ENCODE measurements around the gene SMPD4. TPM values are rescaled to one million over a fixed set of nuclear protein-coding genes. Genes with fewer than 3 reads are reported as not detected.
A peak's percentile ranks its signal among the peaks of the same experiment; 100 is the strongest.
"Not testable (repeated sequence)": the region's sequence is repeated elsewhere in the genome, so short reads cannot be mapped to it uniquely, and the experiment has no call there.

SMPD4 gene
- total RNA-seq, 2 experiments from 2014 or later: 56.5 to 58.2 TPM

GRCh38 chr2:130196052-130196451, 14.7 kb upstream of the SMPD4 start:
- Mint-ChIP-seq H3K36me3 (ENCODE audit: low read depth) (peaks cover 11% of the 10 kb centered on the region), H3K4me1 (peaks cover 11% of the 10 kb centered on the region)
- CTCF ChIA-PET, H3K4me3 Mint-ChIP-seq, H3K27me3 Mint-ChIP-seq, DNase-seq, POLR2A ChIA-PET, H3K27ac Mint-ChIP-seq, H3K9me3 Mint-ChIP-seq: not testable (repeated sequence)

- H3K27ac Mint-ChIP-seq, H3K27me3 Mint-ChIP-seq, H3K9me3 Mint-ChIP-seq, POLR2A ChIA-PET, CTCF ChIA-PET, DNase-seq, H3K4me3 Mint-ChIP-seq: not testable (repeated sequence)
- H3K36me3 Mint-ChIP-seq (ENCODE audit: low read depth): peaks cover 15% of the 10 kb centered on the region
- H3K4me1 Mint-ChIP-seq: peaks cover 14% of the 10 kb centered on the region
Observed at GRCh38 chr2:130195089-130195635, 13.8 kb upstream of the SMPD4 start.

- Mint-ChIP-seq H3K36me3 (ENCODE audit: low read depth) (peaks cover 15% of the 10 kb centered on the region), H3K4me1 (peaks cover 14% of the 10 kb centered on the region)
- POLR2A ChIA-PET, H3K27ac Mint-ChIP-seq, H3K27me3 Mint-ChIP-seq, DNase-seq, H3K4me3 Mint-ChIP-seq, CTCF ChIA-PET, H3K9me3 Mint-ChIP-seq: not testable (repeated sequence)
Observed at GRCh38 chr2:130193824-130194223, 12.4 kb upstream of the SMPD4 start.

GRCh38 chr2:130192451-130192850, 11.0 kb upstream of the SMPD4 start:
- H3K4me1 Mint-ChIP-seq: peaks cover 14% of the 10 kb centered on the region
- peaks cover 15% of the 10 kb centered on the region for H3K36me3 Mint-ChIP-seq (ENCODE audit: low read depth)
- H3K9me3 Mint-ChIP-seq, H3K27ac Mint-ChIP-seq, H3K4me3 Mint-ChIP-seq, H3K27me3 Mint-ChIP-seq, CTCF ChIA-PET, DNase-seq: not testable (repeated sequence)
- POLR2A ChIA-PET: interaction anchor here (1.1 kb wide), 1 partner anchor 10 kb away, joined by 4 read pairs; the partner anchor contains the start of gene MZT2B

- POLR2A ChIA-PET: not testable (repeated sequence)
Observed at GRCh38 chr2:130191319-130191718, 9.9 kb upstream of the SMPD4 start.

GRCh38 chr2:130190237-130190636, 8.8 kb upstream of the SMPD4 start:
- H3K27ac Mint-ChIP-seq: no peak overlapping the region
- no peak for DNase-seq
- H3K4me3 Mint-ChIP-seq: no peak overlapping the region
- ChIA-PET POLR2A (no interaction called here), CTCF (no interaction called here)
- peaks cover 21% of the 10 kb centered on the region for H3K4me1 Mint-ChIP-seq
- peaks cover 19% of the 10 kb centered on the region for H3K36me3 Mint-ChIP-seq (ENCODE audit: low read depth)
- no peaks in the 10 kb centered on the region for H3K27me3 Mint-ChIP-seq
- H3K9me3 Mint-ChIP-seq: no peaks in the 10 kb centered on the region

More at GRCh38 chr2:130191319-130191718, 9.9 kb upstream of the SMPD4 start:
- H3K27me3 Mint-ChIP-seq, H3K9me3 Mint-ChIP-seq, H3K27ac Mint-ChIP-seq, DNase-seq, CTCF ChIA-PET, H3K4me3 Mint-ChIP-seq: not testable (repeated sequence)
- Mint-ChIP-seq H3K36me3 (ENCODE audit: low read depth) (peaks cover 17% of the 10 kb centered on the region), H3K4me1 (peaks cover 14% of the 10 kb centered on the region)

- H3K27me3 Mint-ChIP-seq, POLR2A ChIA-PET, CTCF ChIA-PET, H3K4me3 Mint-ChIP-seq, DNase-seq, H3K27ac Mint-ChIP-seq, H3K9me3 Mint-ChIP-seq: not testable (repeated sequence)
- peaks cover 19% of the 10 kb centered on the region for H3K36me3 Mint-ChIP-seq (ENCODE audit: low read depth)
- H3K4me1 Mint-ChIP-seq: peaks cover 27% of the 10 kb centered on the region
Observed at GRCh38 chr2:130188958-130189357, 7.6 kb upstream of the SMPD4 start.

GRCh38 chr2:130187859-130188792, 6.7 kb upstream of the SMPD4 start:
- POLR2A ChIA-PET, CTCF ChIA-PET, H3K9me3 Mint-ChIP-seq, DNase-seq, H3K27ac Mint-ChIP-seq, H3K4me3 Mint-ChIP-seq, H3K27me3 Mint-ChIP-seq: not testable (repeated sequence)
- H3K36me3 Mint-ChIP-seq (ENCODE audit: low read depth): peaks cover 23% of the 10 kb centered on the region
- H3K4me1 Mint-ChIP-seq: peaks cover 34% of the 10 kb centered on the region

- Mint-ChIP-seq H3K4me3 (no peak overlapping the region), H3K4me1 (peaks cover 34% of the 10 kb centered on the region), H3K27me3 (no peaks in the 10 kb centered on the region), H3K36me3 (ENCODE audit: low read depth) (peaks cover 20% of the 10 kb centered on the region), H3K27ac (no peak overlapping the region), H3K9me3 (no peaks in the 10 kb centered on the region)
- no peak for DNase-seq
- CTCF ChIA-PET: no interaction called here
- POLR2A ChIA-PET: interaction anchor here (1.0 kb wide), 1 partner anchor 155 kb away, joined by 4 read pairs; the partner anchor contains the start of gene IMP4
Observed at GRCh38 chr2:130187268-130187667, 5.9 kb upstream of the SMPD4 start.

- no peak overlapping the region for H3K27ac Mint-ChIP-seq
- POLR2A ChIA-PET: interaction anchor here (1.0 kb wide), 2 partner anchors 156 to 236 kb away, joined by 4 read pairs; partner anchors contain the start of gene IMP4
Observed at GRCh38 chr2:130186391-130186790, 5.0 kb upstream of the SMPD4 start.

GRCh38 chr2:130185896-130186295, 4.5 kb upstream of the SMPD4 start:
- H3K36me3 Mint-ChIP-seq (ENCODE audit: low read depth): peaks cover 13% of the 10 kb centered on the region
- ChIA-PET POLR2A (interaction anchor here (1.0 kb wide), 1 partner anchor 235 kb away, joined by 4 read pairs; no protein-coding TSS in a partner anchor), CTCF (no interaction called here)
- no peaks in the 10 kb centered on the region for H3K27me3 Mint-ChIP-seq
- peak overlapping the region; percentile 21 for H3K27ac Mint-ChIP-seq
- no peak overlapping the region for H3K4me3 Mint-ChIP-seq
- peaks cover 28% of the 10 kb centered on the region for H3K4me1 Mint-ChIP-seq
- no peak for DNase-seq
- H3K9me3 Mint-ChIP-seq: no peaks in the 10 kb centered on the region

More at GRCh38 chr2:130186391-130186790, 5.0 kb upstream of the SMPD4 start:
- no peaks in the 10 kb centered on the region for H3K9me3 Mint-ChIP-seq
- H3K36me3 Mint-ChIP-seq (ENCODE audit: low read depth): peaks cover 15% of the 10 kb centered on the region
- H3K4me3 Mint-ChIP-seq: no peak overlapping the region
- no peaks in the 10 kb centered on the region for H3K27me3 Mint-ChIP-seq
- CTCF ChIA-PET: no interaction called here
- DNase-seq: no peak
- peaks cover 30% of the 10 kb centered on the region for H3K4me1 Mint-ChIP-seq

GRCh38 chr2:130185436-130185835, 4.0 kb upstream of the SMPD4 start:
- Mint-ChIP-seq H3K27ac (peak overlapping the region; percentile 21), H3K4me1 (peaks cover 30% of the 10 kb centered on the region), H3K27me3 (no peaks in the 10 kb centered on the region), H3K36me3 (ENCODE audit: low read depth) (peaks cover 12% of the 10 kb centered on the region), H3K4me3 (no peak overlapping the region), H3K9me3 (no peaks in the 10 kb centered on the region)
- ChIA-PET POLR2A (interaction anchor here (1.0 kb wide), 1 partner anchor 235 kb away, joined by 4 read pairs; no protein-coding TSS in a partner anchor), CTCF (no interaction called here)
- no peak for DNase-seq

GRCh38 chr2:130183512-130184373, 2.3 kb upstream of the SMPD4 start:
- Mint-ChIP-seq H3K27ac (peak overlapping the region; percentile 71), H3K9me3 (no peaks in the 10 kb centered on the region), H3K4me3 (peak overlapping the region; percentile 77), H3K4me1 (peaks cover 35% of the 10 kb centered on the region), H3K36me3 (ENCODE audit: low read depth) (peaks cover 11% of the 10 kb centered on the region), H3K27me3 (no peaks in the 10 kb centered on the region)
- POLR2A ChIA-PET: interaction anchor here (1.0 to 5.0 kb wide), 2 partner anchors 153 to 159 kb away, joined by 3 to 58 read pairs; partner anchors contain the start of gene IMP4
- DNase-seq: no peak
- CTCF ChIA-PET: no interaction called here

All from activated CD4-positive, alpha-beta memory T cell treated with anti-CD3 and anti-CD28 coated beads, Interleukin-2, amount 10 ng/mL, durations not matched to agents 7 days and 5 days (primary cell).